Measurements from ENCODE around the gene CEACAM1.
"Not testable (repeated sequence)": the region's sequence is repeated elsewhere in the genome, so short reads cannot be mapped to it uniquely, and the experiment has no call there.

Gene CEACAM1

GRCh38 chr19:42477117-42477516 lies 51.2 kb downstream of the CEACAM1 start:
- no peak for DNase-seq (ENCODE audit: low read depth in 2 of 2)

- DNase-seq (ENCODE audit: low read depth in 2 of 2): no peak
Measured at GRCh38 chr19:42475366-42475765, 52.9 kb downstream of the CEACAM1 start.

- no peak for DNase-seq (ENCODE audit: low read depth in 2 of 2)
Measured at GRCh38 chr19:42474743-42475142, 53.5 kb downstream of the CEACAM1 start.

GRCh38 chr19:42473686-42474085 lies 54.6 kb downstream of the CEACAM1 start:
- no peak for DNase-seq (ENCODE audit: low read depth in 2 of 2)

GRCh38 chr19:42472402-42473147 lies 55.7 kb downstream of the CEACAM1 start:
- no peak for DNase-seq (ENCODE audit: low read depth in 2 of 2)

GRCh38 chr19:42471554-42472249 lies 56.6 kb downstream of the CEACAM1 start:
- DNase-seq (ENCODE audit: low read depth in 2 of 2): no peak

GRCh38 chr19:42469311-42470235 lies 58.7 kb downstream of the CEACAM1 start:
- no peak for DNase-seq (ENCODE audit: low read depth in 2 of 2)

GRCh38 chr19:42468273-42468796 lies 59.9 kb downstream of the CEACAM1 start:
- no peak for DNase-seq (ENCODE audit: low read depth in 2 of 2)

GRCh38 chr19:42467183-42467760 lies 61.0 kb downstream of the CEACAM1 start:
- DNase-seq (ENCODE audit: low read depth in 2 of 2): no peak

GRCh38 chr19:42466521-42467182 lies 61.6 kb downstream of the CEACAM1 start:
- DNase-seq (ENCODE audit: low read depth in 2 of 2): no peak

GRCh38 chr19:42465827-42466280 lies 62.4 kb downstream of the CEACAM1 start:
- DNase-seq (ENCODE audit: low read depth in 2 of 2): no peak

GRCh38 chr19:42461700-42462324 lies 66.5 kb downstream of the CEACAM1 start:
- no peak for DNase-seq (ENCODE audit: low read depth in 2 of 2)

- DNase-seq (ENCODE audit: low read depth in 2 of 2): not testable (repeated sequence)
Measured at GRCh38 chr19:42461231-42461630, 67.0 kb downstream of the CEACAM1 start.

GRCh38 chr19:42459926-42460325 lies 68.4 kb downstream of the CEACAM1 start:
- DNase-seq (ENCODE audit: low read depth in 2 of 2): no peak
